ENCODE measurements around the gene TSEN54. TPM values are rescaled to one million over a fixed set of nuclear protein-coding genes. Genes with fewer than 3 reads are reported as not detected.

The TSEN54 gene
- total RNA-seq, 2 experiments from 2014 or later = 57.4 to 69.8 TPM

- BruUV-seq (replicated peaks) = no TSS peak
- Histone ChIP-seq H3K4me3 (ENCODE audit: low read depth, low read length, poor library complexity, severe bottlenecking) (no peak overlapping the region), H4K20me1 (ENCODE audit: insufficient read depth, low read length) (no peaks in the 10 kb centered on the region), H3K36me3 (ENCODE audit: insufficient read depth, low read length) (no peaks in the 10 kb centered on the region), H3K79me2 (ENCODE audit: insufficient read depth, low read depth, low read length) (no peaks in the 10 kb centered on the region), H3K4me2 (ENCODE audit: low read length) (no peak overlapping the region), H2AFZ (ENCODE audit: low read length) (no peak overlapping the region), H3K9me2 (ENCODE audit: insufficient read depth, low read length) (no peaks in the 10 kb centered on the region), H3K27ac (ENCODE audit: low read depth, low read length, poor library complexity, severe bottlenecking) (no peak overlapping the region), H3K4me1 (ENCODE audit: insufficient read depth, low read length, poor library complexity, severe bottlenecking) (no peaks in the 10 kb centered on the region), H3K9me3 (ENCODE audit: low read length) (no peaks in the 10 kb centered on the region)
- intact Hi-C loops (cut with micrococcal nuclease; ENCODE audit: unreplicated experiment) = no loop called here
- TF ChIP-seq EZH2phosphoT487 (IDR thresholded peaks at IDR 0.05; ENCODE audit: borderline replicate concordance, low read depth, low read length) (no peak), CTCF (conservative IDR thresholded peaks at IDR 0.05; ENCODE audit: low read length) (no peak)
- ChIA-PET POLR2A (interaction anchor here (0.5 kb wide), 1 partner anchor 624 kb away, joined by 4 read pairs; no protein-coding TSS in a partner anchor), CTCF (ENCODE audit: unreplicated experiment) (interaction anchor here (0.6 kb wide), 1 partner anchor 73 kb away, joined by 3 read pairs; no protein-coding TSS in a partner anchor)
- no peak for DNase-seq (ENCODE audit: low spot score)
Measured at GRCh38 chr17:75540923-75541503, 24.7 kb downstream of the TSEN54 start.

GRCh38 chr17:75542229-75542628 lies 25.9 kb downstream of the TSEN54 start:
- Histone ChIP-seq H4K20me1 (ENCODE audit: insufficient read depth, low read length) (no peaks in the 10 kb centered on the region), H3K79me2 (ENCODE audit: insufficient read depth, low read depth, low read length) (no peaks in the 10 kb centered on the region), H3K9me3 (ENCODE audit: low read length) (no peaks in the 10 kb centered on the region), H3K9me2 (ENCODE audit: insufficient read depth, low read length) (no peaks in the 10 kb centered on the region), H2AFZ (ENCODE audit: low read length) (no peak overlapping the region), H3K36me3 (ENCODE audit: insufficient read depth, low read length) (no peaks in the 10 kb centered on the region), H3K4me1 (ENCODE audit: insufficient read depth, low read length, poor library complexity, severe bottlenecking) (no peaks in the 10 kb centered on the region), H3K27ac (ENCODE audit: low read depth, low read length, poor library complexity, severe bottlenecking) (no peak overlapping the region), H3K4me3 (ENCODE audit: low read depth, low read length, poor library complexity, severe bottlenecking) (no peak overlapping the region), H3K4me2 (ENCODE audit: low read length) (no peak overlapping the region)
- no peak for DNase-seq (ENCODE audit: low spot score)
- ChIA-PET POLR2A (interaction anchor here (0.9 to 1.2 kb wide), 4 partner anchors 10 to 529 kb away, joined by 3 to 4 read pairs (median 3); partner anchors contain the start of genes LLGL2 and MRPL58), CTCF (ENCODE audit: unreplicated experiment) (no interaction called here)
- TF ChIP-seq EZH2phosphoT487 (IDR thresholded peaks at IDR 0.05; ENCODE audit: borderline replicate concordance, low read depth, low read length) (no peak), CTCF (conservative IDR thresholded peaks at IDR 0.05; ENCODE audit: low read length) (no peak)
- intact Hi-C loops (cut with micrococcal nuclease; ENCODE audit: unreplicated experiment) = no loop called here
- BruUV-seq (replicated peaks) = no TSS peak

GRCh38 chr17:75542728-75543336 lies 26.5 kb downstream of the TSEN54 start:
- H3K4me3 ChIP-seq (ENCODE audit: low read depth, low read length, poor library complexity, severe bottlenecking) = no peak overlapping the region
- H3K79me2 ChIP-seq (ENCODE audit: insufficient read depth, low read depth, low read length) = no peaks in the 10 kb centered on the region
- H3K4me2 ChIP-seq (ENCODE audit: low read length) = no peak overlapping the region
- no peaks in the 10 kb centered on the region for H3K4me1 ChIP-seq (ENCODE audit: insufficient read depth, low read length, poor library complexity, severe bottlenecking)
- no peaks in the 10 kb centered on the region for H3K9me3 ChIP-seq (ENCODE audit: low read length)
- DNase-seq (ENCODE audit: low spot score) = no peak
- ChIA-PET CTCF (ENCODE audit: unreplicated experiment) (interaction anchor here (0.8 kb wide), 1 partner anchor 41 kb away, joined by 3 read pairs; no protein-coding TSS in a partner anchor), POLR2A (interaction anchor here (0.9 to 1.2 kb wide), 4 partner anchors 11 to 530 kb away, joined by 3 to 4 read pairs (median 3); partner anchors contain the start of genes LLGL2 and MRPL58)
- H3K27ac ChIP-seq (ENCODE audit: low read depth, low read length, poor library complexity, severe bottlenecking) = no peak overlapping the region
- no peaks in the 10 kb centered on the region for H3K9me2 ChIP-seq (ENCODE audit: insufficient read depth, low read length)
- H3K36me3 ChIP-seq (ENCODE audit: insufficient read depth, low read length) = no peaks in the 10 kb centered on the region
- intact Hi-C loops (cut with micrococcal nuclease; ENCODE audit: unreplicated experiment) = no loop called here
- no peaks in the 10 kb centered on the region for H4K20me1 ChIP-seq (ENCODE audit: insufficient read depth, low read length)
- TF ChIP-seq CTCF (conservative IDR thresholded peaks at IDR 0.05; ENCODE audit: low read length) (no peak), EZH2phosphoT487 (IDR thresholded peaks at IDR 0.05; ENCODE audit: borderline replicate concordance, low read depth, low read length) (no peak)
- H2AFZ ChIP-seq (ENCODE audit: low read length) = no peak overlapping the region
- no TSS peak for BruUV-seq (replicated peaks)

Data from OCI-LY7 (cell line).